CD4-positive, alpha-beta T cell treated with Interferon alpha-2 for 1 hour (primary cell): ENCODE results near the gene TMA7B.
A peak's percentile ranks its signal among the peaks of the same experiment; 100 is the strongest.

Experiments used
- DNase-seq, 2 donors: peaks; one replicate each; pipeline ENCODE4 v3.0.0-alpha.2; 2020 to 2022

TMA7B gene

GRCh38 chr22:39933741-39934140 is 26.5 kb upstream of the TMA7B start:
- DNase-seq = no peak

DNA sequence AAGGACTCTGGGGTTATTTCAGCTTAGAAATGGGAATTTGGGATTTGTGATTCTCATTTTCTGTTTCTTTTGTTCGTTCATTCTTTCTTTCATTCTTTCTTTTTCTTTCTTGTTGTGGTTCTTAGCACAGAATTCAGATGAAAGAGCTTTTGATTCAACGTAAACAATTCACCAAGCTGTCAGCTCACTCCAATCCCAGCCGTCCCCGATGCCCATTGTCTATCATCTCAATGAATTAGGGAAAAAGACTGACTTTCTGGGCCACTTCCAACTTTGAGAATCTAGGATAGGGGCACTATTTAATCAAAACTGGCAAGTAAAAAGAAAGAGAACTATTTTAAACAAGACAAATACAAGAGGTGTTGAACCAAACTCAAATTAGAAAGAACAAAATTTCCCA is 25.1 kb upstream of the TMA7B start:
- DNase-seq = no peak

DNA sequence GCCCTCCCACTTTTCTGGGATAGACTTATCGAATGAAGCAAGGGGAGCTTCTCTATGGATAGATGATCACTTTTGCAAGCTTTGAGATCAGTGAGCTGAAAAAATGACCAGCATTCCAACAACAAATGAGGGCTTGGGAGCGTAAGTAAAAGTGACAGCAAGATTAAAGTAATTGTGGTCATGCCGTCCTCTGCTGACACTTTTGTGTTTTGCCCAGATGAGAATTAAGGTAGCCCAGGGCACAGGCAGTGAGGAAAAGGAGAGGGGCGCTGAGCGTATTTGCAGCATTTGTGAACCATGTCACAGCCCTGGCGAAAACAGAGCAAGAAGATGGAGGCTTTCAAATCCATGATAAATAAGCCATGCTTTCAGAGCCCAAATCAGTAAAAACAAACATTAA is 24.6 kb upstream of the TMA7B start:
- DNase-seq = no peak

GRCh38 chr22:39936523-39937145 is 23.6 kb upstream of the TMA7B start:
- DNase-seq = no peak

- DNase-seq = peak in 1 of 2 donors; percentile 46
Observed at GRCh38 chr22:39937906-39938305, 22.3 kb upstream of the TMA7B start.

GRCh38 chr22:39938509-39939111 is 21.6 kb upstream of the TMA7B start:
- DNase-seq = no peak

- DNase-seq = no peak
Observed at GRCh38 chr22:39939830-39940229, 20.4 kb upstream of the TMA7B start.

DNA sequence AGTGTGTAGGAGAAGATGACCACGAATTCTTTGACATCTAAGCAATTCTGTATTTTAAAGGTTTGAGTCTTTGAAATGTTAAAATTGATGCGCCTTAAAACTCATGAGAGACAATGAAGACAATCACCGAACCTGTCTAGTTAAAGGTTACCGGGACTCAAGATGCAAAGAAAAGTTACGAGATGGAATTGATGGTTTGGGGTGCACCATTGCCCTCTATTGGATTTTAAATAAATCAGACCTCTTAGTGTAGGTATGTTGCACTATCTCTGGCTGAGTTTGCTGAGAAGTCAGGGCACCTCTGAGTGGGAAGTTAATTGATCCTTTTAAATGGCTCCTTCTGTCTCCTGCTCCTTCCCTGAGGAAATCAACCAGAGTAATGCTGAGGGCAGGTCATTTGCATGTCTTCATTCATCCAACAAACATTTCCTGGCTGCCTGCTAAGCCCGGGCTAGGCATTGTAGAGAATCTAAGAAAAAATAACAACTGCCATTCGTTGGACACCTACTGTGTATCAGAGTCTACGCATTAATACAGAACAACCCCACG is 19.4 kb upstream of the TMA7B start:
- DNase-seq = peak; percentile 48 to 76

DNA sequence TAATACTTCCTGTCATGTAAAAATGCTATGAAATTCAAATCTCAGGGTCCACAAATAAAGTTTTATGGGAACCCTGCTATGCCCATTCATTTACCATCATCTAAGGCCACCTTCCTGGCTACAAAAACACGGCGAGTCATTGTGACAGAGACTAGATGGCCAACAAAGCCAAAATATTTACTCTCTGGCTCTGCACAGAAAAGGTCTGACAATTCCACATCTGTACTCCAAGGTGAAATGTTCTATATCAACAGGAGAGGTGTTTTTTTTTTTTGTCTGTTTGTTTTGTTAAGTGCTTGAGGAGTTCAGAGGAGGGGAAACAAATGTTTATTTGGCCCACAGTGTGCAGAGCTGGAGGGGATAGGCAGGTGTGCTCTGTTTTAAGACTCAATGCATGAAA is 18.6 kb upstream of the TMA7B start:
- no peak for DNase-seq

DNA sequence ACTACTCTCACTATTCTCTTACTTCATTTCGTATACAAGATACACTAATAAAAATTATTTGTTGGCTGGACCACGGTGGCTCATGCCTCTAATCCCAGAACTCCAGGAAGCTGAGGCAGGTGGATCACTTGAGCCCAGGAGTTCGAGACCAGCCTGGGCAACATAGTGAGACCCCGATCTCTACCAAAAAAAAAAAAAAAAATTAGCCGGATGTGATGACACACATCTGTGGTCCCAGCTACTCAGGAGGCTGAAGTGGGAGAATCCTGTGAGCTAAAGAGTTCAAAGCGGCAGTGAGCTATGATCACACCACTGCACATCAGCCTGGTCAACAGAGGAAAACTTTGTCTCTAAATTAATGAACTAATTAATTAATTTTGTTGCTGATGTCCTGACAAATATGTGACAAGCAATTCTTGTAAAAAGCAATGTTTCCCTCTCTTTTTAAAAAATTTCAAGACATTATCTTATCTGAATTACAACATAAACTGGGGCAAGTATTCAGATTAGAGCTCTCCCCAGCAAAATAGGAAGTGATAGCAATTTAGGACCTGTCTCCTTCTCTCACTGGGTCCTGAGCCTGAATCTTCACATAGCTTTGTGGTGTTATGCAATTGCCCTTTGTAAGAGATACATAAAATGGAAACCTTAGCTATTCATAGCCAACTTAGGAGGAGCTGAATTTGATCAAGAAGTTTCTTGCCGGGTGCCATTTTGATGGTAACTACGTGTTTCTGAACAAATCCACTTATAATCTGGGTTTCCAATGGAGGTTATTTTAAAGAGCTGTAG is 17.6 kb upstream of the TMA7B start:
- DNase-seq = no peak

- peak in 1 of 2 donors; percentile 49 for DNase-seq
Observed at GRCh38 chr22:39943337-39943736, 16.9 kb upstream of the TMA7B start.

DNA sequence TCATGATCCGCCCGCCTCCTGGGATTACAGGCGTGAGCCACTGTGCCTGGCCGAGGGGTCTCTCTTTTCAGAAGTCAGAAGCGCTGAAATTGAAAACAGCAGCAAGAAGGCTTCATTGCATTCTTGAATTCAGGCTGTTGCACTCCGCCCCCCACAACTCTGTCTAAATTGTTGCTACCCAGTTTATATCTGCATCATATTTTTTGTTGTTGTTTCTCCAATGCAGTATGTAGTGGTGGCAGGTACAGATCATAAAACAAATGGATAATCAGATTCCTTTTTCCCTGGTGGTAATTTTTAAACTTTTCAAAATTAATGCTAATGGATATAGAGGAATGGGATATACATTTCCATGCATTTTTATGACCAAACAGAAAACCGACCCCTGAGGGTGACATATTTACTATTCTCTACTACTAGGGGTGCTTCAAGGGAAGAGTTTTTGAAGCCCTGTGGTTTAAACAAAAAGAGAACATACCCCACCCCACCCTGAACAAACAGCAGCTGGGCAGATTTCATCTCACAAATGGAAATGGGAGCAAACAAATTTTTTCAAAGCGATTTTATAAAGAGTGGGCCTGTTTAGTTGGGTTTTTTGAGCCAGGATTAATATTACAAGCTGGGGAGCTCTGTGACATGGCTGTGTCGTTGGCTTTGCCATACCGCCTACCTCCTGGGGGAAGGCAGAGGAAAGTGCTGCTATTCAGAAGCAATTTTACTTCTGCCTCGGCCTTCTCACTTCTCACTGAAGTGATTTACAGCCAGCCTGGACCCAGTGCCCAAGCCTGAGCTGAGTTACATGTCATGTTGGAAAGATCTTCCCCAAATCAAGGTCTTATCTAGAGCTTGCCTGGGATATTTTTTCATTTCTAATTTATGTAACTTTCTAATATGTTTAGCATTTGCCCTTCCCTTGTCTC is 16.0 kb upstream of the TMA7B start:
- no peak for DNase-seq

DNA sequence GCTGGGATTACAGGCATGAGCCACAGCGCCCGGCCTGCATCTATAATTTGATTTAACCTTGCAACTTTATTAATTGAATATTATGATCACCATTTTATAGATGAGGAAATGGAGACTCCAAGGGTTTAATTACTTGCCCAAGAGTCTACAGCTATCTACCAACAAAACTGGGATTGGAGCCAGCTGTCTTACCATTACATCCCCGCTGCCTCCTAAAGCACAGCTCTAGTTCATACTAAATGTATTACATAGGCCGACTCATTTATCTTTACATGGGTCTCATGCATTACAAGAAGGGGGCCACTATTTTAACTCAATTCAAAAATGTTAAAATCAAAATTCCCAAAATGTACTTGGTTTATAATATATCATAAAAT is 14.1 kb upstream of the TMA7B start:
- no peak for DNase-seq

DNA sequence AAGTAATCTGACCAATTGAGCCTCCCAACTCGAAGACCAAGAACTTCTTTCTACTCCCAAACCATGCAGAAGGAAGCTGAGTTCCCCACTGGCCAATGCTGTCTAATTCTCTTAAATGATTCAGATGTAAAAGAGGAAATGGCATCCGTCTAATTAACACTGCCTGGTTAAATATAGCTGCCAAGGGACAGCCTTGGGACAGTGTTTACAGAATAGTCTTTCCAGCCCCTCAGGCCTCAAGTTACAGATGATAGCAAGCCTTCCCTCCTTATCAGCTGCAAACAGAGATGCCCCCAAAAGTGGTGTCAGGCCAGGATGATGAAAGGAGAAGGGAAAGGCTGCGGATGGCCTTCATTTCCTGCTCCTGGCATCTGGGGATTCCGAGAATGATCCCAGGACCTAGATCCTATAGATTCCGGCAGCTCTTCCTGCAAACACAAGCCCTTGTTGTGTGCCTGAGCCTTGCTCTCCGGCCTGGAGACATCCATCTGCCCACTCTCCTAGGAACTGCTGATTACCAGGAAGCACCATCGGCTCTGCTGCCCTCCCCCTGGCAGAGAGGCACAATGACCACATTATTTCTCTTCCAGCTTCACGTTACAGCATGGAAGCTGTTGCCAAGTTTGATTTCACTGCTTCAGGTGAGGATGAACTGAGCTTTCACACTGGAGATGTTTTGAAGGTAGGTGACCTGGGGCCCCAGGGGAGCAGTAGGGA is 13.5 kb upstream of the TMA7B start:
- DNase-seq = no peak

- no peak for DNase-seq
Observed at GRCh38 chr22:39947220-39948216, 12.7 kb upstream of the TMA7B start.

DNA sequence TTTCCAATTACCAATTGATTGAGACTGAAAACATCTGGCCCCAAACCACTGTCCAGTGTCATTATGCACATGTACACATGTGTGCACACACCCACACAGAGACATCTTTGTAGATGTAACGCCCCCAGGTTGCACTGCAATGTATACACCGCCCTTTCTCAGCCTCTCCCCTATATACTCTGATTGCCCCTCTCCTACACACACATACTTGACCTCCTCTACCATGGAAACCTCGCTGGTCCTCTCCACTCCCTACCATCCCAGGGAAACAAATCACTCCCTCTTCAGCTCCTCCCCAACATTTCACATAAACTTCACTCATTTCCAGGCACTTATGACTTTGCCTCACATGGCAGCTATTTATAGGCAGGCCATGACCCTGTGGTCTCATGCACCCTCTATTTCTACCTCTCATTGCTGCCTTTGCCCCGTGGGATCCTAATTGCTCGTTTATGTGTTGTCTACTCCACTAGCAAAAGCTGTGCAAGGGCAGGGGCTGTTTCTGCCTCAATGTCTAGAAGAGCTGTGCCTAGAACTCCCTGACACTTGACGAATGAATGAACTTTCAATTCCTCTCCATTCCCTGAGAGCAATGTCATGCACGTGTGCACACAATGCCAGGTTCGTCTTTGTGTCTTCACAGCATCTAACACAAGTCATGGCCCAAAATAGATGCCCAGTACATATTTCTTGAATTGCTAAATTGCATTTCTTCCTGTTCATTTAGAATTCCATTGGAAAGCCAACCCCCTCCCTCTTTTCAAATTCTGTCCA is 10.0 kb upstream of the TMA7B start:
- DNase-seq = no peak

GRCh38 chr22:39951603-39952293 is 8.4 kb upstream of the TMA7B start:
- peak in 1 of 2 donors; percentile 49 for DNase-seq

- no peak for DNase-seq
Observed at GRCh38 chr22:39952347-39952746, 7.8 kb upstream of the TMA7B start.

GRCh38 chr22:39953101-39953500 is 7.1 kb upstream of the TMA7B start:
- DNase-seq = no peak
